Measurements from ENCODE around the gene OR4N2.
"Not testable (repeated sequence)": the region's sequence is repeated elsewhere in the genome, so short reads cannot be mapped to it uniquely, and the experiment has no call there.

Gene OR4N2

GRCh38 chr14:19803470-19803869 is at the start of gene OR4N2:
TSS of gene OR4N2 (plus strand) at chr14:19803770. CDS start at chr14:19827449, 23,679 bp downstream.
- in situ Hi-C loops (cut with MboI; ENCODE audit: low sequenced_read_pairs): not testable (repeated sequence)

GRCh38 chr14:19754172-19754571 is 49.4 kb upstream of the OR4N2 start:
- in situ Hi-C loops (cut with MboI; ENCODE audit: low sequenced_read_pairs): no loop called here

- in situ Hi-C loops (cut with MboI; ENCODE audit: low sequenced_read_pairs): not testable (repeated sequence)
Observed at GRCh38 chr14:19771491-19771890, 32.1 kb upstream of the OR4N2 start.

GRCh38 chr14:19771895-19772430 is 31.6 kb upstream of the OR4N2 start:
- in situ Hi-C loops (cut with MboI; ENCODE audit: low sequenced_read_pairs): no loop called here

- in situ Hi-C loops (cut with MboI; ENCODE audit: low sequenced_read_pairs): not testable (repeated sequence)
Observed at GRCh38 chr14:19772454-19772853, 31.1 kb upstream of the OR4N2 start.

GRCh38 chr14:19773204-19773603 is 30.4 kb upstream of the OR4N2 start, which contains the start of gene OR4M1:
TSS of gene OR4M1 (plus strand) at chr14:19773504. CDS start at chr14:19780323, 6,819 bp downstream.
- in situ Hi-C loops (cut with MboI; ENCODE audit: low sequenced_read_pairs): not testable (repeated sequence)

- in situ Hi-C loops (cut with MboI; ENCODE audit: low sequenced_read_pairs): no loop called here
Observed at GRCh38 chr14:19775587-19775986, 28.0 kb upstream of the OR4N2 start.

GRCh38 chr14:19785848-19786247 is 17.7 kb upstream of the OR4N2 start:
- in situ Hi-C loops (cut with MboI; ENCODE audit: low sequenced_read_pairs): not testable (repeated sequence)

- in situ Hi-C loops (cut with MboI; ENCODE audit: low sequenced_read_pairs): not testable (repeated sequence)
Observed at GRCh38 chr14:19787318-19787717, 16.3 kb upstream of the OR4N2 start.

GRCh38 chr14:19788150-19788549 is 15.4 kb upstream of the OR4N2 start:
- in situ Hi-C loops (cut with MboI; ENCODE audit: low sequenced_read_pairs): not testable (repeated sequence)

GRCh38 chr14:19796520-19797108 is 7.0 kb upstream of the OR4N2 start:
- in situ Hi-C loops (cut with MboI; ENCODE audit: low sequenced_read_pairs): not testable (repeated sequence)

GRCh38 chr14:19799880-19800279 is 3.7 kb upstream of the OR4N2 start:
- in situ Hi-C loops (cut with MboI; ENCODE audit: low sequenced_read_pairs): no loop called here

- in situ Hi-C loops (cut with MboI; ENCODE audit: low sequenced_read_pairs): no loop called here
Observed at GRCh38 chr14:19800282-19801117, 3.1 kb upstream of the OR4N2 start.

- in situ Hi-C loops (cut with MboI; ENCODE audit: low sequenced_read_pairs): no loop called here
Observed at GRCh38 chr14:19801118-19801464, 2.5 kb upstream of the OR4N2 start.

GRCh38 chr14:19813171-19813920 is 9.8 kb downstream of the OR4N2 start:
- in situ Hi-C loops (cut with MboI; ENCODE audit: low sequenced_read_pairs): not testable (repeated sequence)

- in situ Hi-C loops (cut with MboI; ENCODE audit: low sequenced_read_pairs): not testable (repeated sequence)
Observed at GRCh38 chr14:19819879-19820278, 16.3 kb downstream of the OR4N2 start.

GRCh38 chr14:19821016-19821415 is 17.4 kb downstream of the OR4N2 start:
- in situ Hi-C loops (cut with MboI; ENCODE audit: low sequenced_read_pairs): not testable (repeated sequence)

- in situ Hi-C loops (cut with MboI; ENCODE audit: low sequenced_read_pairs): no loop called here
Observed at GRCh38 chr14:19823178-19823577, 19.6 kb downstream of the OR4N2 start.

GRCh38 chr14:19823765-19824164 is 20.2 kb downstream of the OR4N2 start:
- in situ Hi-C loops (cut with MboI; ENCODE audit: low sequenced_read_pairs): no loop called here

- in situ Hi-C loops (cut with MboI; ENCODE audit: low sequenced_read_pairs): not testable (repeated sequence)
Observed at GRCh38 chr14:19827626-19828244, 24.2 kb downstream of the OR4N2 start.

GRCh38 chr14:19828314-19828713 is 24.7 kb downstream of the OR4N2 start:
- in situ Hi-C loops (cut with MboI; ENCODE audit: low sequenced_read_pairs): no loop called here

Measured in hTERT RPE-1 (cell line).